Karpas-422 (cell line): ENCODE measurements around the gene ZSCAN32. TPM values are rescaled to one million over a fixed set of nuclear protein-coding genes. Genes with fewer than 3 reads are reported as not detected.

Source experiments
- DNase-seq: peaks from one replicate; pipeline ENCODE4 v3.0.0-alpha.2; 2015
- H2AFZ ChIP-seq: fragments of 200-600 bp; sonication (generic); 2 replicates; pipeline ENCODE4 v1.6.1; 2014; ENCODE audit warnings: antibody characterized with exemption, low read length, mixed read lengths
- H3K27ac ChIP-seq: fragments of 200-600 bp; sonication (generic); 2 replicates; pipeline ENCODE4 v1.5.1; 2014; ENCODE audit warnings: mild to moderate bottlenecking, low read length, moderate library complexity
- H3K27me3 ChIP-seq: fragments of 200-600 bp; sonication (generic); 2 replicates; pipeline ENCODE4 v1.6.1; 2014; ENCODE audit warnings: low read length, mixed read lengths
- H3K36me3 ChIP-seq: fragments of 200-600 bp; sonication (generic); 2 replicates; pipeline ENCODE4 v1.6.1; 2014; ENCODE audit warnings: low read length, mixed read lengths; ENCODE audit not compliant: insufficient read depth
- H3K4me1 ChIP-seq: fragments of 200-600 bp; sonication (generic); 2 replicates; pipeline ENCODE4 v1.6.1; 2014; ENCODE audit warnings: mild to moderate bottlenecking, low read length, mixed read lengths
- H3K4me2 ChIP-seq: fragments of 200-600 bp; sonication (generic); 2 replicates; pipeline ENCODE4 v1.6.1; 2014; ENCODE audit warnings: low read length, low read depth, mild to moderate bottlenecking; ENCODE audit not compliant: poor library complexity, severe bottlenecking
- H3K4me3 ChIP-seq: fragments of 200-600 bp; sonication (generic); 2 replicates; pipeline ENCODE4 v1.5.1; 2014; ENCODE audit warnings: mild to moderate bottlenecking, antibody characterized with exemption, low read length, mixed read lengths
- H3K79me2 ChIP-seq: fragments of 200-600 bp; sonication (generic); 2 replicates; pipeline ENCODE4 v1.6.1; 2014; ENCODE audit warnings: mild to moderate bottlenecking, low read length, mixed read lengths
- H3K9ac ChIP-seq: fragments of 200-600 bp; sonication (generic); 2 replicates; pipeline ENCODE4 v1.6.0; 2014; ENCODE audit warnings: low read length
- H3K9me2 ChIP-seq: fragments of 200-600 bp; sonication (generic), shearing (Covaris generic); replicated peaks from 2 replicates; pipeline ENCODE4 v1.6.0; 2014; ENCODE audit warnings: mild to moderate bottlenecking, low read length, moderate library complexity; ENCODE audit not compliant: insufficient read depth
- H3K9me3 ChIP-seq: fragments of 300-700, 200-600 bp; sonication (generic); 2 replicates; pipeline ENCODE4 v1.6.1; 2014; ENCODE audit warnings: low read length, mixed read lengths
- H4K20me1 ChIP-seq: fragments of 200-600 bp; sonication (generic); 2 replicates; pipeline ENCODE4 v1.6.1; 2014; ENCODE audit warnings: mild to moderate bottlenecking, antibody characterized with exemption, low read length, low read depth; ENCODE audit not compliant: insufficient read depth
- total RNA-seq: library from RNA; depleted of rRNA; stranded (reverse); fragments of >200 nt; shearing (Covaris generic); gene quantifications from 2 replicates; pipeline ENCODE4 v1.2.3, GENCODE V29; 2014; ENCODE audit warnings: low replicate concordance

The ZSCAN32 gene
- total RNA-seq, 1 experiment from 2014 or later, result 25.8 TPM

DNA sequence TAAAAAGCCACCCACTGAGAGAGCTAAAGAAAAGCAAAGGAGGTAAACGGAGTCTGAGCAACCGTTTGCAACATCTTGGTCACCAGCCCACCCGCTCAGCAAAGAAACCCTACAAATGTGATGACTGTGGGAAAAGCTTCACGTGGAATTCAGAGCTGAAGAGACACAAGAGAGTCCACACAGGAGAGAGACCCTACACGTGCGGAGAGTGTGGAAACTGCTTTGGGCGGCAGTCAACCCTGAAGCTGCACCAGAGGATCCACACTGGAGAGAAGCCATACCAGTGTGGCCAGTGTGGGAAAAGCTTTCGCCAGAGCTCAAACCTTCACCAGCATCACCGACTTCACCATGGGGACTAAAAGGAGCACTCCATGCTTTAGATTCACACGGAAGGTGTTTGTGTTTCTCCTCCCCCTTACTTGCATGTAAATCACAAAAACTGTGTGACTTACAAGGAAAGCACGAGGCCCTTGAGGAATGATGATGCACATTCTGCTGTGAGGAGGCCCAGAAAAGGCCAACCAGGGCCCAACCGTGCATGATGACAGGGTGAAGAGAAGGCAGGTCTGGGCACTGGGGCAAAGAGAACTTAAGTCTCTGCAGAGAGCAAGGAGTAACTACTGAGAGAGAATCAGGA lies 7.9 kb upstream of the ZSCAN32 start:
- H3K27me3 ChIP-seq, result no peaks in the 10 kb centered on the region
- H3K4me3 ChIP-seq, result no peak overlapping the region
- no peaks in the 10 kb centered on the region for H3K9me2 ChIP-seq
- H3K36me3 ChIP-seq, result peaks cover 57% of the 10 kb centered on the region
- DNase-seq, result no peak
- no peaks in the 10 kb centered on the region for H4K20me1 ChIP-seq
- peaks cover 8% of the 10 kb centered on the region; the same call in 1 of the 2 replicates for H3K79me2 ChIP-seq
- no peak overlapping the region for H2AFZ ChIP-seq
- no peaks in the 10 kb centered on the region for H3K4me1 ChIP-seq
- no peak overlapping the region for H3K9ac ChIP-seq
- H3K9me3 ChIP-seq, result peaks cover 51% of the 10 kb centered on the region
- no peak overlapping the region for H3K4me2 ChIP-seq
- H3K27ac ChIP-seq, result no peak overlapping the region

DNA sequence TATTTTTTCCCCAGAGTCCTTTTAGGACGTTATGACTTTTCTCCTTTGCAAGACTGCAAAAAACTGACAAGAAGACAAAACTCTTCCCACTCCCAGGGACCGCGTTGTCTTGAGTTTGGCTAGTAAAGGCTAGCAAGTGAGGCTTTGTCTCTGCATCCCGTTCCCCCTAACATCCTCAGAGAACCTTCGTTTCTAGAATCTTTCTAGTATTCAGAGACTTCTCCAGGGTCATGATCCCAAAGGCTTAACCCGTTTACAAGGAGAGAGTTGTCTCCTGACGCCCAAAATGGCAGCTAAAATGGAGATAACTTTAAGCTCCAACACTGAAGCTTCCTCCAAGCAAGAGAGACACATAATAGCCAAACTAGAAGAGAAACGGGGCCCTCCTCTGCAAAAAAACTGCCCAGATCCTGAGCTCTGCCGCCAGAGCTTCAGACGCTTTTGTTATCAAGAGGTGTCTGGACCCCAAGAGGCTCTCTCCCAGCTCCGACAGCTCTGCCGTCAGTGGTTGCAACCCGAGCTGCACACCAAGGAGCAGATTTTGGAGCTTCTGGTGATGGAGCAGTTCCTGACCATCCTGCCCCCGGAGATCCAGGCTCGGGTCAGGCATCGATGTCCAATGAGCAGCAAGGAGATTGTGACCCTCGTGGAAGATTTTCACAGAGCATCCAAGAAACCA lies 1.1 kb upstream of the ZSCAN32 start:
- Histone ChIP-seq H3K4me1 (peaks cover 8% of the 10 kb centered on the region), H2AFZ (0 out of 2 replicates have a peak overlapping the region, but pooled peaks have one; percentile 4), H3K27me3 (no peaks in the 10 kb centered on the region), H3K4me2 (peak overlapping the region; percentile 69), H3K9me3 (peaks cover 41% of the 10 kb centered on the region), H3K9ac (peak overlapping the region; percentile 73), H3K27ac (peak overlapping the region; percentile 6), H4K20me1 (no peaks in the 10 kb centered on the region), H3K79me2 (peaks cover 63% of the 10 kb centered on the region), H3K36me3 (peaks cover 63% of the 10 kb centered on the region), H3K4me3 (peak overlapping the region; percentile 88), H3K9me2 (no peaks in the 10 kb centered on the region)
- peak; percentile 63 for DNase-seq

DNA sequence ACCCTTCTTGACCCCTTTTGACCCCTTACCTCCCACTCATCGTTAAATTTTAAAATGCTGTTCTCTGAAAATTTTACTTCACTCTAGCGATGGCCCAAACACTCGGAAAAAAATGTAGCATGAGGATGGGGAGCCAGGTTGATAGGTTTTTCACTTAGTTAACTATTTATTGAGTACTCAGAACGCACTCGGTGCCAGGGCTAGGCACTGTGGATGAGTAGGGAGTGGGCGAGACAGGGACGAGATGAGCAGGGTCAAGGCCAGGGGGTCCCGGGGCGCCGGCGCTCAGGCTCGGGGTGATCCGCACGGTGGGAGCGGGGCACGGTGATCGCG lies 392 bp downstream of the ZSCAN32 start:
- peak overlapping the region; percentile 77 for H3K9ac ChIP-seq
- no peaks in the 10 kb centered on the region for H3K9me2 ChIP-seq
- peak overlapping the region; percentile 79 for H3K4me2 ChIP-seq
- no peak overlapping the region; the same call in 1 of the 2 replicates for H3K27ac ChIP-seq
- peaks cover 8% of the 10 kb centered on the region for H3K4me1 ChIP-seq
- no peaks in the 10 kb centered on the region for H3K27me3 ChIP-seq
- peaks cover 63% of the 10 kb centered on the region for H3K36me3 ChIP-seq
- H3K79me2 ChIP-seq, result peaks cover 78% of the 10 kb centered on the region
- H3K4me3 ChIP-seq, result peak overlapping the region; percentile 88
- DNase-seq, result no peak
- no peak overlapping the region for H2AFZ ChIP-seq
- no peaks in the 10 kb centered on the region for H4K20me1 ChIP-seq
- H3K9me3 ChIP-seq, result peaks cover 33% of the 10 kb centered on the region

DNA sequence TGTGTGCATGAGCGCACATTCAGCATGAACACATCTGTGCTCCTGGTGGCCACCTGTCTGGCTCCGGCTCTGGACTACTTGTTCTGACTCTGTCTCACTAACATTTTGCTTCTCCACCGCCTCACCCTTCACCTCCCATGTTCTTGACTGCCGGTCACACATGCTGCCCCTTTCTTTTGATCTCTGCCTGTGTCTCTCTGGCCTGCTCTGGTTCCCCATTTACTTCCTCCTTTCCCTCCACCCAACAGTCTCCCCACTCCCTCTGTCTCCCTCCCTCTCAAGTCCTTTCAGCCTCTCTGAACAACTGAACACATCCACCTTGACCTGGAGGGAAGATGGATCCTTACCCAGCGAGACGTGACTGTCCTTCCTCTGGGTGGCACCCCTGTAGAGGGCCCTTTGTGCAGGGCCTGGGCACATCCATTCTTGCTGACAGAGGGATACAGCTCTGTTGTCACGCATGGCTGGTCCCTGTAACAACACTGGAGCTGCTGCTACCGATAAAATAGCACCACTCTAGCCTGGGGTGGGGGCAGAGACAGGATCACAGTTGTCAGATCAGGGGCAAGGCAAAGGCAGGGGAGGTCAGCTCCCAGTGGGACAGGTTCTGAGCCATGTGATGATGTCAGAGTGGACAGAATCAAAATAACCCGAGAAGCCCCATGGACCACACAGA lies 11.0 kb downstream of the ZSCAN32 start:
- Histone ChIP-seq H3K27me3 (no peaks in the 10 kb centered on the region), H3K4me3 (no peak overlapping the region), H3K27ac (no peak overlapping the region), H3K79me2 (peaks cover 53% of the 10 kb centered on the region), H3K9me3 (peaks cover 15% of the 10 kb centered on the region), H3K9me2 (no peaks in the 10 kb centered on the region), H3K36me3 (peaks cover 82% of the 10 kb centered on the region), H3K4me1 (no peaks in the 10 kb centered on the region), H2AFZ (no peak overlapping the region), H3K9ac (no peak overlapping the region), H3K4me2 (no peak overlapping the region), H4K20me1 (no peaks in the 10 kb centered on the region)
- DNase-seq, result no peak

DNA sequence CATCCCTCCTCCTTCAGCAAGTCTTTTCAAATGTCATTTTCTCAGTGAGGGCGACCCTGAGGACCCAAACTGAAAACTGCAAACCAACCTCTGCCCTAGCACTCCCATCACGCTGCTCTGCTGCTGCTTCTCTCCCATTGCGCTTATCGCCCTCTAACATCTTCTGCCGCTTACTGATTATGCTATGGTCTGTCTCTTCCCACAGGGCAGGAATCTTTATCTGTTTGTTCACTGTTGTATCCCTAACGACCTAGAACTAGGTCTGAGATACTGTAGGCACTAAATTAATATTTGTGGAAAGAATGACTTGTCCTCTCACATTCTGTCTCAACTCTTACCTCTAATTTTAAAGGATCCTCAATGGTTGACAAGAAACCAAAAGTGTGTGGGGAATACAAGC lies 12.5 kb downstream of the ZSCAN32 start:
- DNase-seq, result no peak
- Histone ChIP-seq H3K9ac (no peak overlapping the region), H4K20me1 (no peaks in the 10 kb centered on the region), H3K4me3 (no peak overlapping the region), H3K27ac (no peak overlapping the region), H3K4me1 (no peaks in the 10 kb centered on the region), H3K36me3 (peaks cover 82% of the 10 kb centered on the region), H3K9me2 (no peaks in the 10 kb centered on the region), H3K9me3 (peaks cover 30% of the 10 kb centered on the region), H3K4me2 (no peak overlapping the region), H3K27me3 (no peaks in the 10 kb centered on the region), H3K79me2 (peaks cover 39% of the 10 kb centered on the region), H2AFZ (no peak overlapping the region)

DNA sequence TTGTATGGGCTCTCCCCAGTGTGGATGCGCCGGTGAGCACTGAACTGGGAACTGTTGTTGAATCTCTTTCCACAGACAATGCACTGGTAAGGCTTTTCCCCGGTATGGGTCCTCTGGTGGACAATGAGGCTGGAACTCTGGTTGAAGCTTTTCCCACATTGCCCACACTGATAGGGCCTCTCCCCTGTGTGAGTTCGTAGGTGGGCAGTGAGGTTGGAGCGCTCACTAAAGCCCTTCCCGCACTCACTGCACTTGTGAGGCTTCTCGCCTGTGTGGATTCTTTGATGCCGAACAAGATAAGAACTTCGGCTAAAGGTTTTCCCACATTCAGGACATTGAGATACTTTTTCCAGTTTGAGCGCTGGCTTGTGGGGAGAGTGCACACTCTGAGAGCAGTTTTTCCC lies 17.8 kb downstream of the ZSCAN32 start:
- Histone ChIP-seq H3K79me2 (peaks cover 9% of the 10 kb centered on the region), H3K36me3 (peaks cover 53% of the 10 kb centered on the region), H3K27me3 (no peaks in the 10 kb centered on the region), H3K4me1 (no peaks in the 10 kb centered on the region), H3K9ac (no peak overlapping the region), H4K20me1 (no peaks in the 10 kb centered on the region), H3K9me2 (no peaks in the 10 kb centered on the region), H3K27ac (no peak overlapping the region), H3K4me2 (no peak overlapping the region), H2AFZ (no peak overlapping the region), H3K9me3 (peaks cover 40% of the 10 kb centered on the region), H3K4me3 (no peak overlapping the region; the same call in 1 of the 2 replicates)
- no peak for DNase-seq

DNA sequence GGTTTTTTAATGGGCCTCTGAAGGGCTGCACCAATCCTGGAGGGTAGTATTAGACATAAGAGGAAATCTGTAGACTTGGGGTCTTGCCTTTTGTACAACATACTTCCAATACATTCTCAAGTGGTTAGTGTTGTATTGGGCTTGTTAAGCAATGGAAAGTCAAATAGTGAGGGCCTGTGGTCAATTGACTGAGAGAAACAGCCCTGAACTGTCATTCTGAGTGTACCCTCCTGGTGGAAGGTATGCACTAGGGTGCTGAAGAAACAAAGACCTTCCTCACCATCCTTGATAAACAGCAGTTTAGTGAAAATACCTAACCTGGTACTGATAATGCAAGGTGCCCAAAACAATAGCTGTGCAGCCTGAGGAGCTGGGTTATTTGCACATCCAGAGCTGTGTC lies 22.9 kb downstream of the ZSCAN32 start:
- Histone ChIP-seq H3K9me3 (peaks cover 17% of the 10 kb centered on the region), H3K4me1 (peaks cover 12% of the 10 kb centered on the region), H2AFZ (no peak overlapping the region), H3K27me3 (no peaks in the 10 kb centered on the region), H3K27ac (no peak overlapping the region), H3K4me3 (no peak overlapping the region), H3K9ac (no peak overlapping the region), H3K79me2 (no peaks in the 10 kb centered on the region), H3K36me3 (peaks cover 15% of the 10 kb centered on the region), H3K4me2 (no peak overlapping the region), H4K20me1 (no peaks in the 10 kb centered on the region), H3K9me2 (no peaks in the 10 kb centered on the region)
- no peak for DNase-seq

DNA sequence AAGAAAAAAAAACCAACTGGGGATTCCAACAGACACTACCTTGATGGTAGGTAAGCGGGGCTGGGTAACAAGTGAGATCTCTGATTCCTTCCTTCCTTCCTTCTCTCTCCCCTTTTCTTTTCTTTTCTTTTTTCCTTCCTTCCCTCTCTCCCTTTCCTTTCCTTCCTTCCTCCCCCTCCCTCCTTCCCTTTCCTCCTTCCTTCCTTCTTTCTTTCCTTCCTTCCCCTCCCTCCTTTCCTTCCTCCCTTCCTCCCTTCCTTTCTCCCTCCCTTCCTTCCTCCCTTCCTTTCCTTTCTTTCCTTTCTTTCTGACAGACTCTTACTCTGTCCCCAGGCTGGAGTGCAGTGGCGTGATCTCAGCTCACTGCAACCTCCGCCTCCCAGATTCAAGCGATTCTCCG lies 25.1 kb downstream of the ZSCAN32 start:
- no peak overlapping the region for H3K9ac ChIP-seq
- H3K9me3 ChIP-seq, result no peaks in the 10 kb centered on the region
- H3K79me2 ChIP-seq, result no peaks in the 10 kb centered on the region
- H3K4me3 ChIP-seq, result no peak overlapping the region
- H2AFZ ChIP-seq, result no peak overlapping the region
- no peak for DNase-seq
- H3K27ac ChIP-seq, result no peak overlapping the region
- H3K4me2 ChIP-seq, result no peak overlapping the region
- H3K36me3 ChIP-seq, result no peaks in the 10 kb centered on the region
- H3K27me3 ChIP-seq, result no peaks in the 10 kb centered on the region
- no peaks in the 10 kb centered on the region for H3K9me2 ChIP-seq
- H4K20me1 ChIP-seq, result no peaks in the 10 kb centered on the region
- peaks cover 12% of the 10 kb centered on the region for H3K4me1 ChIP-seq
